Smooth muscle cell (in vitro differentiated cells): ENCODE results near the gene PRKAG1. TPM values are rescaled to one million over a fixed set of nuclear protein-coding genes. Genes with fewer than 3 reads are reported as not detected.

ENCODE experiments used
- DNase-seq: peaks from one replicate; lab custom pipeline; 2025; ENCODE audit not compliant: unreplicated experiment; lab: John Stamatoyannopoulos, UW
- H2AFZ ChIP-seq: fragments of 200-600 bp; sonication (generic); 2 replicates; pipeline ENCODE4 v1.6.0; 2016; ENCODE audit warnings: antibody characterized with exemption, low read depth, mild to moderate bottlenecking
- H3F3A ChIP-seq: fragments of 200-600 bp; sonication (generic); 2 replicates; pipeline ENCODE4 v1.6.0; 2017; ENCODE audit warnings: antibody characterized with exemption, low read depth
- H3K27ac ChIP-seq: fragments of 200-600 bp; sonication (generic); 2 replicates; pipeline ENCODE4 v1.5.1; 2016; ENCODE audit warnings: low read depth, mild to moderate bottlenecking
- H3K27me3 ChIP-seq: fragments of 200-600 bp; sonication (generic); 2 replicates; pipeline ENCODE4 v1.6.1; 2016; ENCODE audit warnings: low read depth, mild to moderate bottlenecking
- H3K36me3 ChIP-seq: fragments of 200-600 bp; sonication (generic); 2 replicates; pipeline ENCODE4 v1.5.1; 2016; ENCODE audit warnings: low read depth
- H3K4me1 ChIP-seq: fragments of 200-600 bp; sonication (generic); 2 replicates; pipeline ENCODE4 v1.5.1; 2016; ENCODE audit warnings: low read depth
- H3K4me2 ChIP-seq: fragments of 200-600 bp; sonication (generic); 2 replicates; pipeline ENCODE4 v1.6.0; 2016; ENCODE audit warnings: mild to moderate bottlenecking
- H3K4me3 ChIP-seq: fragments of 200-600 bp; sonication (generic); 2 replicates; pipeline ENCODE4 v1.5.1; 2016; ENCODE audit warnings: mild to moderate bottlenecking
- H3K79me2 ChIP-seq: fragments of 200-600 bp; sonication (generic); 2 replicates; pipeline ENCODE4 v1.6.0; 2016; ENCODE audit warnings: low read depth, mild to moderate bottlenecking
- H3K9ac ChIP-seq: fragments of 200-600 bp; sonication (generic); 2 replicates; pipeline ENCODE4 v1.6.0; 2016; ENCODE audit warnings: low read depth
- H3K9me3 ChIP-seq: fragments of 200-600 bp; sonication (generic); replicated peaks from 2 replicates; pipeline ENCODE4 v1.5.1; 2016; ENCODE audit warnings: low read depth
- H4K20me1 ChIP-seq: fragments of 200-600 bp; sonication (generic); 2 replicates; pipeline ENCODE4 v1.6.0; 2016; ENCODE audit warnings: low read depth
- CTCF ChIP-seq: fragments of 200-600 bp; sonication (generic); IDR thresholded peaks from 2 replicates; pipeline ENCODE4 v1.5.1; 2017; ENCODE audit warnings: borderline replicate concordance, mild to moderate bottlenecking, antibody characterized with exemption; ENCODE audit not compliant: insufficient read depth, poor library complexity, severe bottlenecking
- WGBS: methylation state at CpG from one replicate; pipeline ENCODE4 v1.1.7; 2016; ENCODE audit warnings: low lambda C conversion rate; 5-methylcytosine and 5-hydroxymethylcytosine counted together
- polyA plus RNA-seq: library from polyadenylated mRNA; unstranded; fragments of >200 nt; fragmentation: Nextera tagmentation; extraction: Ambion mirVana; gene quantifications from 2 replicates; pipeline ENCODE4 v1.2.1, GENCODE V29; 2016
- total RNA-seq: library from RNA; depleted of rRNA; stranded (reverse); fragments of >200 nt; gene quantifications from 2 replicates; pipeline ENCODE4 v1.2.3, GENCODE V29; 2014

PRKAG1 gene
- total and polyA plus RNA-seq, 2 experiments from 2014 or later, result 42.5 to 62.6 TPM

DNA sequence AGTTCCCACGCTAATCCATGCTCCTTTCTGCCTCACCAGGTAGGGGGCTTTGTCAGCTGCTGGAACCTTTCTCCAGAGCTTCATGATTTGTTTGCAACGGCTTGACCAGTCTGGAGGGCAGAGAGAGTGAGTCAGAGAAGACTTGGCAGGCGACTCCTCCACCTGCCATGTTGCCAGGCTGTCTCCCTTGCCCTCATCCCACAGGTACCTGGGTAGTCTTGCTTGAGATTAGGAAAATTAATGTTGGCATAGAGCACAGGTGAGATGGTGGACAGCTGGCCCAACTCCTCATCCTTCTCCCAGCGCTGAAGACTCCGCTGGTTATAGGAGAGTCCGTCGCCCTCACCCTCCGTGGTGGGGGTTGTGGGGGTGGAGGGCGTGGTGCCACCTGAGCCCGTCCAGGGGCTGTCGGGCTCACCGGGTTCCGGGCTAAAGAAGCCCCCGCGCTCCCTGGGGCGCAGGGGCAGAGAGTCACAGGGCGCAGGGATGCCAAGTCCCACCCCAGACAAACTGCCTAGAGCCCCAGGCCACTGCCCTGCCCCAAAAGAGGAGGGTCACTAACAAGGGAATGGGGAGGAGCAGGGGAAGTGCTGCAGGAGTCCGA is 23.4 kb upstream of the PRKAG1 start:
- H2AFZ ChIP-seq, result no peak overlapping the region
- no peaks in the 10 kb centered on the region for H3K4me1 ChIP-seq
- no peak overlapping the region for H3K27ac ChIP-seq
- no peak overlapping the region for H3K9ac ChIP-seq
- H3K27me3 ChIP-seq, result no peaks in the 10 kb centered on the region
- H4K20me1 ChIP-seq, result peaks cover 28% of the 10 kb centered on the region
- 96% methylated on average over 18 of the region's 18 CpGs for WGBS
- peaks cover under 1% of the 10 kb centered on the region for H3K79me2 ChIP-seq
- H3K9me3 ChIP-seq, result no peaks in the 10 kb centered on the region
- no peak overlapping the region for H3K4me2 ChIP-seq
- no peak for TF ChIP-seq CTCF
- no peak overlapping the region for H3K4me3 ChIP-seq
- DNase-seq, result no peak
- no peaks in the 10 kb centered on the region for H3K36me3 ChIP-seq
- no peaks in the 10 kb centered on the region for H3F3A ChIP-seq

DNA sequence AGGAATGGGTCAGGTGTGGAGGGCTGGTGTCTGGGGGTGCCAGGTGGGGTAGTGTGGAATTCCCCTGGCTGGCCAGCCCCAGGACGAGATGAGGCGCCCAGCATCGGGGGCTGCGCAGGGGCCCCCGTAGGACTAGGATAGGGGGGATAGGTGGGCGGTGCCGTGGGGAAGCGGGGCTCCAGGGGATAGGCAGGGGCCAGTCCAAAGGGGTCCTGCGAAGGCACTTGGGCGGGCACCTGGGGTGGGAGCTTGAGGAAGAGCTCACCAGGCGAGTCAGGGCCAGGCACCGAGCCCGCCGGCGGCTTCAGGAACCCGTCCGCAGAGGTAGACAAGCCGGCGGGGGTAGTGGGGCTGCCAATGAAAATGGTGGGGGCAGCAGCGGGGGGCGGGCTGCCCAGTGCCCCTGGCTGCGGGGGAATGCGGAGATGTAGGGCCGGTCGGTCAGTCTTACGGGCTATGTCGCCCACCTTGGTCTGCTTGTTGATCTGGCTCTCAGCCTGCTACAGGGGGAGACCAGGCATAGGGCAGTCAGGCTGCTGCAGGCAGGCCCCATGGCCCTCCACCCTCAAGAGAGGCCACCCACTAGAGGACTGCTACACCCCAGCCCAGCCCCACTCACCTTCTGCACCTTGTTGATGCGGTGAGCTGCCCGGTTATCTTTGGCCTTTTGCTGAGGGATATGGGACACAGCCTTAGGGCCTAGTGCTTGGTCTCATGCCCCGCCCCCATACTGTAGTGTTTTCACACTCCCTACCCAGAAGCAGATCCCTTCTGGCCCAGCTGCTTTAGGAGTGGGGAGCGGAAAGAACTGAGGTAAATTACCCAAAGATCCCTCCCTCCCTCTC is 22.7 kb upstream of the PRKAG1 start:
- Histone ChIP-seq H3K9me3 (no peaks in the 10 kb centered on the region), H3K9ac (no peak overlapping the region), H3K4me3 (no peak overlapping the region), H3K27ac (no peak overlapping the region), H4K20me1 (peaks cover 33% of the 10 kb centered on the region), H3F3A (no peaks in the 10 kb centered on the region), H3K27me3 (no peaks in the 10 kb centered on the region), H3K36me3 (no peaks in the 10 kb centered on the region), H3K4me1 (no peaks in the 10 kb centered on the region), H2AFZ (no peak overlapping the region), H3K79me2 (peaks cover 6% of the 10 kb centered on the region), H3K4me2 (no peak overlapping the region)
- WGBS, result 98% methylated on average over 21 of the region's 31 CpGs
- TF ChIP-seq CTCF, result no peak
- DNase-seq, result no peak

DNA sequence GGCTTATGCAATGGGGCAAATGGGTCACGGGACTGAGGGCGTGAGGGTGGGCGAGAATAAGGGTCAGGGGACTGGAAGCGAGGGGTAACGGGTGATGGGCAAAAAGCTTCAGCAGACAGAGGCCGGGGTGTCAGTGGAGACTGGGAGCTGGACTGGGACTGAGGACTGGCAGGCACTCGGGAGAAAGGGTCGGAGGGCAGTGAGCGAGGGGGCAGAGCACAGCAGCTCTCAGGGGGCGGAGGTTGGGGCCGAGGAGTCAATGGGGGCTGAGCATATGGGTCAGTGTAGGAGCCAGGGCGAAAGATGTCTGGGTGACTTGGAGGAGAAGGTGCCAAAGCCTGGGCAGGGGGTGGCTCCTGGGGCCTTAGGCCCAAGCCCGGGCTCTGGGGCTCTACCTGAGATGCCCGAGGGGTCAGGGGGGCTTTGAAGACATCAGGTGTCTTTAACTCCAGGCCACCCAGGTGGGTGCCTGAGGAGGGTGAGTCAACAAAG is 21.8 kb upstream of the PRKAG1 start:
- no peak for TF ChIP-seq CTCF
- no peak for DNase-seq
- Histone ChIP-seq H3K4me1 (no peaks in the 10 kb centered on the region), H4K20me1 (peaks cover 37% of the 10 kb centered on the region), H3K4me3 (no peak overlapping the region), H3F3A (no peaks in the 10 kb centered on the region), H3K4me2 (no peak overlapping the region), H3K79me2 (peaks cover 6% of the 10 kb centered on the region), H3K27ac (no peak overlapping the region), H2AFZ (no peak overlapping the region), H3K27me3 (no peaks in the 10 kb centered on the region), H3K9me3 (no peaks in the 10 kb centered on the region), H3K9ac (no peak overlapping the region), H3K36me3 (no peaks in the 10 kb centered on the region)
- 98% methylated on average over 11 of the region's 14 CpGs for WGBS
